Peyer's patch (tissue), 4 donors: ENCODE data around the gene TOP1.

Experiments
- CTCF ChIP-seq, 6 experiments: fragments of 450-650 bp in 4 of 6; fragments of 200-600 bp in 2 of 6; sonication (generic) in 1 of 6; IDR thresholded peaks; one replicate each; pipeline ENCODE4 v1.5.1; 2017 to 2019; ENCODE audit warnings: antibody characterized with exemption in 6 of 6, mild to moderate bottlenecking in 3 of 6, moderate library complexity in 1 of 6
- POLR2A ChIP-seq, 2 donors: fragments of 450-650 bp; IDR thresholded peaks; one replicate each; pipeline ENCODE4 v1.5.1; 2017; ENCODE audit warnings: antibody characterized with exemption in 2 of 2, mild to moderate bottlenecking in 2 of 2, moderate library complexity in 2 of 2

DNA sequence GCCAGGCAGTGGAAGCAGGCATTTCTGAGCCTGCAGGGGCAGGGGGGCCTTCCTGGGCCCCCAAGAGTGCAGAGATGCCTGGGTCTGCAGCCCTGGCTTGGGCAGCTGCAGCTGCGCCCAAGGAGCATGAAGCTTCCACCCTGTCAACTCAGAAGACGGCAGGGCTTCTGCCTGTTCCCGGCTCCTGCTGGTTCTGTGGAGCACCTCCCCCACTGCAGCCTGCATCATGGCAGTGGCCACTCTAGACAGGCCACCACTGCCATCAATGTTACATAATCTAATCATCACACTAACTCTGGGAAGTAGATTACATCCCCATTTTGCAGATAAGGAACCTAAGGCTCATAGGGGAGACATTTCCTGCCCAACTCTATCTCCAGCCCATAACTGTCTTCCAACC is 21.1 kb upstream of the TOP1 start:
- TF ChIP-seq CTCF (IDR thresholded peaks at IDR 0.05) (no peak), POLR2A (IDR thresholded peaks at IDR 0.05) (no peak)
